GM21825 (cell line): ENCODE data around the gene ANHX.
"Not testable (repeated sequence)": the region's sequence is repeated elsewhere in the genome, so short reads cannot be mapped to it uniquely, and the experiment has no call there.

Experiments used
- ATAC-seq: cut with Tn5 transposase; IDR thresholded peaks from one replicate; pipeline ENCODE4 v1.9.1; 2021; ENCODE audit warnings: mild to moderate bottlenecking, moderate library complexity; ENCODE audit not compliant: unreplicated experiment

The ANHX gene

DNA sequence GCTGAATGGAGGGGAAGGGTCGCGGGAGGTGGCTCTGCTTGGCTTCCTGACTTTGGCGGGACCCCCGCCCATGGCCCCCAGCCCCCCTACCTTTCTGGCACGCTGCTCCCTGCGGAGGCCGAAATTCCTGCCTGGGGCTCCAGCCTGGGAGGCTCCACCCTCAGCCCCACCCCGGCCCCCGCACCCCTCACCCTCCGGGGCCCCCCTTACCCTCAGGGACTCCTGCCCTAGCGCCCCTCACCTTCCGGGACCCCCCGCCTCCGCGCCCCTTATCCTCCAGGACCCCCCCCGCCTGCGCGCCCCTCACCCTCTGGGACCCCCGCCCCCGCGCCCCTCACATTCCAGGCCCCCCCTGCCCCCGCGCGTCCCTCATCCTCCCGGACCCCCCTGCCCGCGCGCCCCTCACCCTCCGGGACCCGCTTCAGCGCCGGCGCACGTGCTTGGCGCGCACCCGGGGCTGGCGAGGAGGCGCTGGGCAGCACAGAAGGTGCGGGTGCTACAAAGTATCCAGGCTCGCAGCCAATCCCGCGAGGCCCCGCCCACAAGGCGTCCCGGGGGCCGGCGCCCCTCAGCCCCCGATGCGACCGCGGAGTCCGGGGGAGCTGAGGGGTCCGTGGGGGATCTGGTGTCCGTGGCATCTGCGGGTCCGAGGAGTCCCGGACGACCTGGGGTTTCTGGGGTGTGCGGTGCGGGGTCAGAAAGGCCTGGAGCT is at the start of gene ANHX:
TSS of gene ANHX (minus strand) at position 477 of the 712 bp plus-strand sequence. CDS start 1,521 bp downstream, outside the sequence.
- ATAC-seq = no peak

DNA sequence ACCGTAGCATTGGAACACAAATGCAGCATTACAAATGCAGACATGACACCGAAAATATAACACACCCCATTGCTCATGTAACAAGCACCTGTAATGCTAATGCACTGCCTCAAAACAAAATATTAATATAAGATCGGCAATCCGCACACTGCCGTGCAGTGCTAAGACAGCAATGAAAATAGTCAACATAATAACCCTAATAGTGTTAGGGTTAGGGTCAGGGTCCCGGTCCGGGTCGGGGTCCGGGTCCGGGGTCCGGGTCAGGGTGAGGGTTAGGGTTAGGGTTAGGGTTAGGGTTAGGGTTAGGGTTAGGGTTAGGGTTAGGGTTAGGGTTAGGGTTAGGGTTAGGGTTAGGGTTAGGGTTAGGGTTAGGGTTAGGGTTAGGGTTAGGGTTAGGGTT is 29.0 kb upstream of the ANHX start:
- ATAC-seq = not testable (repeated sequence)

DNA sequence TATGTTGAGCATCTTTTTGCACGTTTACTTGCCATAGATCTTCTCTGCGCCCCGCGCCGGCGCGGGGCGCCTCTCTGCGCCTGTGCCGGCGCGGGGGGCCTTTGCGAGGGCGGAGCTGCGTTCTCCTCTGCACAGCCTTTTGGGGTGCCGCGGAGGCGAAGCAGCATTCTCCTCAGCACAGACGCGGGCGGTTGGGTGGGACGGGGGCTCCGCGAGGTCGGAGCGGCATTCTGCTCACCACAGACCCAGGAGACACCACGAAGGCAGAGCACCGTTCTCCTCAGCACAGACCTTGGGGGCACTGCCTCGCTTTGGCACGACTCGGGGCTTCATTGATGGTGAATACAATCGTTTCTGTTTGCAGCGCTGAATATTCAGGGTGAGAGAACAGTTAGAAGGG is 28.5 kb upstream of the ANHX start:
- ATAC-seq = no peak

DNA sequence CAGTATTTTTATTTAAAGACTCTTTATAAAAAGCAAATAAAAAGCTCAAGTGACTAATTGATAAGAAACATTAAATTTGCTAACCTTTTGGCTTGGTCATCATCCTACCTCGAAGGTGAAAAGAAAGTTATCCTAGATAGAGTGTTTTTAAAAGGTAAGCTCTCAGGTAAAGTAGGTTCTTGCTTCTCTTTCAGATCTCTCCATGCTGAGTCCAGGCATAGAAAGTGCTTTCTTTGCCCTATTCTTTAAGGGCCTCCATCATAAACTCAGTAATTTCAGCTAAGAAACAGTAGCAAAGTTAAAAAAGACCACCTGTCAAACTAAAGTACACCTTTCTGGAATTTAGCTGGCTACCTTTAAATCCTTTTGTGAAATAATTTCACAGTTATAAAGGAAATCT is 20.6 kb upstream of the ANHX start:
- ATAC-seq = no peak

DNA sequence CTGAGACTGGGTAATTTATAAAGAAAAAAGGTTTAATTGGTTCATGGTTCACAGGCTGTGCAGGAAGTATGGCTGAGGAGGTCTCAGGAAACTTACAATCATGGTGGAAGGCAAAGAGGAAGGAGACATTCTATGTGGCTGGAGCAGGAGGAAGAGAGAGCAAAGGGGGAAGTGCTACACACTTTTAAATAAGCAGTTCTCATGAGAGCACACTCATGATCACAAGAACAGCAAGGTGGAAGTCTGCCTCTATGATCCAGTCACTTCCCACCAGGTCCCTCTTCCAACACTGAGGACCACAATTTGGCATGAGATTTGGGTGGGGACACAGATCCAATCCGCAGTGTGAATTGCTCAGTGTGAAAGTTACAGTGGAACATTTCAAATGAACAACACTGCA is 20.2 kb upstream of the ANHX start:
- ATAC-seq = not testable (repeated sequence)

DNA sequence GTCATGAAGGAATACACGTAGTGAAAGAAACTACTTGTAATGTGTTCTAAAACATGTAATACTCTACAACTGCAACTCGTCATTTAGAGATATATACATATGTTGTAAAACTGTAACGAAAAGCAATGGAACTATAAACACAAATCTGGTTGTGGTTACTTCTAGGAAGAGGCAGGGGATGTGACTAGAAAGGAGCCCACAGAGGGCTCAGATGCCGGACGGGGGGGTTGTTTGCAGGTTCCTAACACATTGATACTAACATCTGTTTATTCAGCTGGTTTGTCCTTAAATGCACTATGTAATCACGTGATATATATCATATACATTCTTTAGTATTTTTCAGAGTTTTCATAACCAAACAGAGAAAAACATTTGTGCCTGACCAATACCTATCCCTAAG is 16.1 kb upstream of the ANHX start:
- ATAC-seq = no peak

DNA sequence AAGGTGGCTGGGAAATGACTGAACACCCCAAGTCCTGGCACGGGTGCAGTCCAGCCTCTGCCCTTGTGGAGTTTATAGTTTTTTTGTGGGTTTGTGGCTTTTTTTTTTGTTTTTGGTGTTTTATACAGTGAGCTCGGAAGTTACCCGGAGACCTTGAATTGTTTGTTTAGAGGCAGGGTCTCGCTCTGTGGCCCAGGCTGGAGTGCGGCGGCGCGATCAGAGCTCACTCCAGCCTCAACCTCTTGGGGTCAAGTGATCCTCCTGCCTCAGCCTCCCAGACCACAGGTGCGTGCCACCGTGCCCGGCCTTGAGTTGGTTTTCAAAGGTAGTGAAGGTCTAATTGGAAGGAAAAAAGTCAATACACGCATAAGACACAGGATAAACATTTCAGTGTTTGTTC is 879 bp upstream of the ANHX start:
- no peak for ATAC-seq

DNA sequence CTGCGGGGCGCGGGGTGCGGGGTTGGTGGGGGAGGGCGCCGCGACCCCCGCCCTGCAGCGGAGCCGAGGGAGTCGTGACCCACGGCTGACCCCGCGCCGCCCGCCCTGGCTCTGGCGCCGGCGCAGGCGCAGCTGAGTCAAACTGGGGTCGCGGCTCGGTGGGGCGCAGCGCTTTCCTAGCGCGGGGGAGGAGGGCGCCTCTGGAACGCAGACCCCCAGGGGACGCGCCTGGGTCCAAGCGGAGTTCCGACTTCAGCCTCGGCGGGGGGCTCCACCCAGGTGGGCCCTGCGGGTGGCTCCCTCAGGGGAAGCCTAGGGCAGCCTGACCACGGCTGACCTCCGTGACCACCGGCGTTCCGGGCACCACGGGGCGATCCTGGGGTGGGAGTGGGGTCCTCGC is 467 bp upstream of the ANHX start:
- no peak for ATAC-seq

DNA sequence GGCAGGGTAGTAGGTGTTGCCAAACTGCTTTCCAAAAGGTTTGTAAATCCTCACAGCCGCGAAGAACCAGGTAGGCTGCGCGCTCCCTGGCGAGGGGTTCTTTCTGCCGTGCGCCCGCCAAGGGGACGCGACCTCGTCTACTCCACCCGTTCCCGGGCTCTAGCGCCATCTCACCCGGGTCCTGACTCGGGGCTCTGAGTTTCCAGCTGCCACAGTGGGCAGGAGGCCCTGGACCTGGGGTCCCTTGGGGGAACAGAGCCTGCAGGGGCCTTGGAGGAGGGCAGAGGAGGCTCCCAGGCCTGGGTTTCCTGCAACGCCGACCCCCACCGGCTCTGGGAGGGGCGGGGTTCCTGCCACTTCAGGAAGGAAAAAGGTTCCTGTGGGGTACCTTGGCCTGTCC is 706 bp downstream of the ANHX start:
- no peak for ATAC-seq

DNA sequence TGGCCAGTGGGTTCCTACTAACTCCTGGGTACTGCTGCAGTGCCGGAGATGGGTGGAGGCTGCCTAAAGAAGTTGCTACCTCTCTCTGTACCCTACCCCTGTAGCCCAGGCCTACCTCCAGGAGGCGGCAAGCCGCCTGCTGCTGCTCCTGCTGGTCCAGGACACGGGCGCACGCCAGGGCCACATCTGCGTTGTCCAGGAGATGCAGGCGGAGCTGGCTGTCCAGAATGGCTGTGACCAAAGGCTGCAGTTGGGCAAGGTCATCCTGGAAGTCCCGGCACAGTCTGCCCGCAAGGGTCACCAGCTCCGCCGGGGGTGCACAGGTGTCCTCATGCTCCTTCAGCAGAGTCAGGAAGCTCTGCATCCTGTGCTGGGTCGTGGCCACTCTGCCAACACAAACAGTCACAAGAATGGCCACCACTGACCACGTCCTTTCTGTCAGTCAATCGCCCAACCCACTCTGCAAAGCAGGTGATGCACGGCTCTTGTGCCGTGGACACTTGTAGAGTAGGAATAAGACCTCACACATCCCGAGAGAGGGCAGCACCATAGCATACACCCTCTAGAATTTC is 1.6 kb downstream of the ANHX start:
- no peak for ATAC-seq

DNA sequence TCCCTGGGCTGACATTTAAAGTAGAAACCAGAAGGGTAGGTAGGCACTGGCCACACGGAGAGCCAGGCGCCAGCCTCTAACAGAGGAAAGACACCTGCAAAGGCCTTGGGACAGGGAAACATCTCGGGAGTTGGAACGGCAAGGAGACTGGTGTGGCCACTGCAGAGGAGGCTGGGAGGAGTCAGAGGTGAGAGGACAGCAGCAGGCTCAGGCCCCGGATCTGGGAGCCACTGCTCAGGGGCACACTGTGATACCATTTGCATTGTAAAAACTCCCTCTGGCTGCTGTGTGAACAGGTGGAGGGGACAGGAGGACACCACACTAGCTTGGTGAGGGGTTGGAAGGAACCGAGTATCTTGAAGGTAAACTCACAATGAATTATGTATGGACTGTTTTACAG is 2.7 kb downstream of the ANHX start:
- ATAC-seq = no peak

DNA sequence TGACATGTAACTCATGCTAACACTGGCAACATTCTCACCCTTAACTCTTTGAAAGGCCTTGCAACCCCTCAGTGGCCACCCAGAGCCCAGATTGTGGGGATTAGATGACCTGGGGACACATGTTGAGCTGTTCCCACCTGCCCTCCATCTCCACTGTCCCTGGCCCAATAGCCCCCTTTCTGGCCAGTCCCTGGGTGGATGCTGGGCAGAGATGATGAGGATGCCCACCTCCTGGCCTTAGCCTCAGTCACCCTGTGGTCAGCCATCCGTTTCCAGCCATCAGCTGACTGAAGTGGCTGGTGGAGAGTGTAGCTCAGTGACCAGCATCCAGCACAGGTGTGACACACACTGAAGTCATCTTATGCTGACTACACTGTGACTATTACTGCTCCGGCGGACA is 4.7 kb downstream of the ANHX start:
- no peak for ATAC-seq

DNA sequence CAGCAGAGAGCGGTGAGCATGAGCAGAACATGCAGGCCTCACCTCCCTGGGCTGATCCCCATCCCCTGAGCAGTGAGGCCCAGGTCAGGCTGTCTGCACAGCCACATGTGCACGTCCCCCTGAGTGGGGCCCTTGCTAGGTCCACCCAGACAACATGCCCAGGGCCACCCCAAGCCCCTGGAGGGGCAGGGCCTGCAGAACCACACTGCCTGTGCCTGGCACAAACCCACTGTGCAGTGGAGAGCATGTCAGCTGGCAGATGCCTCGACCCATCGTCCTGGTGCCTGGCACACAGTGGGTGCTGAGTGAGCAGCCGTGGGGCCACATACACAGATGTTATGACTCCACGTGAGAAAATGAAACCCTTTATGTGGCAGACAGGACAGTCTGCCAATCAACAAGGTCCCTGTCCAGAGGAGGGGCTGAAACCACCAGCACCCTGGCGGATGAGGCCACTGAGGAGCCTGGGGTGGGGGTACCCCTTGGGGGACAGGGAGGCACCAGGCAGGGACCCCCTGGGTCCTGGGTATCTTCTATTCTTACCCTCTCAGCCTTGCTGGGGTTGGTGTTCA is 8.3 kb downstream of the ANHX start:
- ATAC-seq = no peak

DNA sequence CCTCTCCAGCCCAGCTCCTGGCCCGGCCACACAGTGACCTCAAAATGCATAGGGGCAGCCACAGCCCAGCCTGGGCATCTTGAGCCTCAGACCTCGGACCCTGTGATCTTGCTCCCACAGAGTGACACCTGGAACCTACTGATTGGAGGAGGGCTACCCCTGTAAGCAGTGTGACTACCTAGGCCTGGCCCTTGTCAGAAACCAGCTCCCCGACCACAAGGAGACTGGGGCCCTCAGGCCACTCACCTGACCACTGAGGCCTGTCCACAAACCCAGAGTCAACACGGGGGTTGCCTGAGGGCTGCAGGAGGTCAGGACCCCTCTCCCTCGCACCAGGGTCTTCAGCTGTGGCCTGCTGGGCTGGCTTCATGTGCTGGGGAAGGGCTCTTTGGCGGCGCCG is 9.0 kb downstream of the ANHX start:
- ATAC-seq = no peak

DNA sequence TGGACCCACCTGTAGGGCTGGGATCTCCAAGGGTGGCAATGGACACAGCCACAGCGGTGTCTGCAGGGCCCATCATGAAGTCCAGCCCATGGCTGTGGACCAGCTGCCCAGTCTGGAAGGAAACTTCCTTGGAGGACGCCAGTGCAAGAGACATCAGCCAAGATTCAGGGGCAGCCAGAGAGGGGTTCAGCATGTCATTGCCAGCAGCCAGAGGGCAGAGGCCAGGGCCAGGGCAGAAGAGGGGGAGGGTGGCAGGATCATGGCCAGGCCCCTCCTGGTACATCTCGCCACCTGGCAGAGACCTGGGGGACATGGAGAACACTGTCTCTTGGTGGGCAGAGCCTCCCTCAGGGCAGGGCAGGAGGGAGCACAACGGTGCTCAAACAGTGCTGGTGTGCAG is 10.2 kb downstream of the ANHX start:
- no peak for ATAC-seq

DNA sequence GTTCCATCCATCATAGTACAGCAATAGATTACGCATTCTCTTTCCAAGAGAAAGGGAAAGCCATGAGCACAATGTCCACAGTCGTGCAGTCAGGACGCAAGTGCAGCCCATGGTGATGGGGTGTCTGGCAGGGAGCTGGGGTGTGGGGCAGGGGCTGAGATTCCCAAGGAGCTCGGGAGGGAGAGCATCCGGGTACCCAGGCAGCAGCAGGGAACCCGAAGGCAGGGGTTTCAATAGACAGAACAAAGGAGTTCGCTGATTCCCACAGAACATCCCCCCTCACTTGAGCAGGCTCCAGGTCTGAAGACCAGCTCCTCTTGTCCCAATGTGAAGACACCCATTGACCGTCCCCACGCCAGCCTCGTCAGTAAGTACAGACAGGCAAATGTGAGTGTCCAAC is 13.5 kb downstream of the ANHX start:
- no peak for ATAC-seq

DNA sequence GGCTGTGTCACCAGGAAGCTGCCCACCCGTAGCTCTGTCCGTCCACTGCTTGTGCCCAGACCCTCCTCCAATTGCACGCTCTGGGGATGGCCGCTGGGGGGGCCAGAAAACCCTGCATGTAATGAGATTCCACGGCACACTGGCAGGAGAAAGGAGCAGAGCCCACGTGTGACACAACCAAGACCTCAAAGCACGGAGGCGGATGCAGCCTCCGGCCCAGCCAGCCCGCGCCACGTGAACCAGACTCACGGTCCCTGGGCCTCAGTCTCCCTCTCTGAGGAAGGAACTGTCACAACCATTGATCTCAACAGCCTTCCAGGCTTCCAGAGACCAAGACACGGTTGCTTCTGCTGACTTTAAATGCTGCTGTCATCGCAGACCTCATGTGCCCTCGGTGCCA is 14.4 kb downstream of the ANHX start:
- ATAC-seq = no peak

DNA sequence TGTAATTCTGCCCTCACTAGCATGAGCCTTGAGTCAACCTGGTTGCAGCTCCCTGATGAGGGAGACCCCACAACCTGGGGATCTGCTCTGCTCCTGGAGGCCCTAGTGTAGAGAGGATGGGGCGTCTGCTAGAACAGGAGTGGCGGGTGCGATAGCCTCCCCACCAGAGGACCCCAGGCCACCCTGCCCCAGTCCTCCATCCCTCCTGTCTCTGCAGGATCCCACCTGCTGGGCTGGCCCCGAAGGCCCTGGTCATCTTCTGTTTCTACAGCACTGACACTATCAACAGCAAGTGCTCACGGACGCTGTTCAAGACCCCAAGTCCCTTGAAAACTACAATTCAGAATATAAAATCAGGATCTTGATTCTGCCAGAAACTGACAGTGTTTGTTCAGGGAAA is 15.2 kb downstream of the ANHX start:
- no peak for ATAC-seq

DNA sequence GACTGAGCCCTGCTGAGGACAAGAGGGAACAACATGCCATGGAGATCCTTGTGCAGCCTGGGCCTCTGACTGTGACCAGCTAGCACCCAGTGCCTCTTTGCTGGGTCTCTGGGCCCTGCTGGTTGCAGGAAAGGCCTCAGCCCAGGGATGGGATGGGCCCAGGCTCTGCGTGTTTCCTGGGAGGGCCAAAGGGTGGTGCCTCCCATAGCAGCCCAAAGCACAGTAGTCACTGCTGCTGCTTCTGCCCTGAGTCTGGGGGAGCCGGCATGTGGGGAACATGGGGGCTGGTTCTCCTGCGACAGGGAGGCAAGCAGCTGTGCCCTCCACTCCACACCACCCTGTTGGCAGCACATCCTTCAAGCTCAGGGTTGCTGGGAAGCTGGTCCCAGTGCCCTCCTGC is 18.5 kb downstream of the ANHX start:
- ATAC-seq = no peak

DNA sequence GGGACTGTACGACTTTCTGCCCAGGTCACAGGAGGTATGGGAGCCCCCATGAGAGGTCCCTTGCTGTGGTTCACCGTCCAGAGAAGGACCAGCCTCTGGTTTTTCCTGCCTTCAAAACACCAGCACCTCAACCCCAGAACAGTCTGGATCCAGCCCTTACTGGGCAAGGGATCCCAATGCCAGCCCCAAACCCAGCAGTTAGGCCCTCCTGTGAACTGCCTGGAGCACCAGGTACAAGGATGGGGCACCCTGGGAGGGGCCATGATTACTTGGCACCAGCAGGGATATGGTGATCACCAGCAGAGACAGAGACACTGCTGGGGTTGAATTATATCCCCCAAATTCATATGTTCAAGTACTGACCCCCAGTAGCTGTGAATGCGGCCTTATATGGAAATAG is 20.0 kb downstream of the ANHX start:
- ATAC-seq = no peak

DNA sequence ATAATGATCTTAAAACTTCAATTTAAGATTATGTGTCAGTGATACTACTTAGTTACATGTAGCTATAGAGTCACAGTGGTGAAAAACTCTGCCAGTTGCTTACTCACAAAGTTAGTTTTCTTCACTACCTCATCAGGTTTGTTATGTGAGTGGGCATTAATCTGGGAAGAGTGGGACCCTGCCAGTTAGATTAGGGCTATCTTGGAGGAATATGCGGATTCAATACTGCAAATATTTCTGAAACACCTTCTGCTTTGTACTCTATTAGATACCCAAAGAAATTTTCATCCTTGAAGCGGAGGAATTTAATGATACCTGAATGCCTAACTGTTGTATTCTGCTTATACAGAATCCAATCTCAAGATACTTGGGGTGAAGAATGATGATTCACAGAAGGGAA is 29.3 kb downstream of the ANHX start:
- no peak for ATAC-seq

DNA sequence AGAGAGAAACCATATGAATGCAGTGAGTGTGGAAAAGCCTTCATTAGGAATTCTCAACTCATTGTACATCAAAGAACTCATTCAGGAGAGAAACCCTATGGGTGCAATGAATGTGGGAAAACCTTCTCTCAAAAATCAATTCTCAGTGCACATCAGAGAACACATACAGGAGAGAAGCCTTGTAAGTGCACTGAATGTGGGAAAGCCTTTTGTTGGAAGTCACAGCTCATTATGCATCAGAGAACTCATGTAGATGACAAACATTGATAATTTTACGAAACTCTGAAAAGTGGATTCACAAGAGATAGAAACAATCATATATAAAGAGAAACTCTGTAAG is 31.4 kb downstream of the ANHX start:
- no peak for ATAC-seq
